ENCODE results near the gene PTPRG. TPM values are rescaled to one million over a fixed set of nuclear protein-coding genes. Genes with fewer than 3 reads are reported as not detected.

PTPRG gene
- polyA plus RNA-seq, 1 donor (not counting 4 experiments of a cell fraction or from before 2014, with no cell fraction given), result 12.1 TPM

GRCh38 chr3:61790411-61790810, 229.0 kb downstream of the PTPRG start:
- no peak overlapping the region for H3K4me3 ChIP-seq (ENCODE audit: control insufficient read depth in 2 of 3, extremely low read depth in 1 of 3, insufficient read depth in 2 of 3, low read depth in 1 of 3, low read length in 3 of 3)
- H3K27ac ChIP-seq (ENCODE audit: control insufficient read depth, insufficient read depth, low read length), result no peak overlapping the region
- FAIRE-seq (no peak), DNase-seq (ENCODE audit: low read depth, low spot score) (no peak)
- no peak overlapping the region for H2AFZ ChIP-seq (ENCODE audit: control insufficient read depth, low read length)
- no peak overlapping the region for H3K9ac ChIP-seq (ENCODE audit: control insufficient read depth, extremely low read depth, insufficient read depth, low read length)
- H3K4me1 ChIP-seq (ENCODE audit: control insufficient read depth, extremely low read depth, insufficient read depth, low read length), result no peaks in the 10 kb centered on the region
- no peaks in the 10 kb centered on the region for H3K27me3 ChIP-seq (ENCODE audit: control insufficient read depth, extremely low read depth, insufficient read depth, low read length)
- H3K9me3 ChIP-seq (ENCODE audit: control insufficient read depth, low read depth, low read length), result no peaks in the 10 kb centered on the region
- no peaks in the 10 kb centered on the region for H3K36me3 ChIP-seq (ENCODE audit: control insufficient read depth in 2 of 2, extremely low read depth in 1 of 2, insufficient read depth in 2 of 2, low read length in 2 of 2)
- H3K79me2 ChIP-seq (ENCODE audit: control insufficient read depth, insufficient read depth, low read length), result no peaks in the 10 kb centered on the region
- H4K20me1 ChIP-seq (ENCODE audit: control insufficient read depth, extremely low read depth, insufficient read depth, low read length), result no peaks in the 10 kb centered on the region
- H3K4me2 ChIP-seq (ENCODE audit: control insufficient read depth, extremely low read depth, insufficient read depth, low read depth, low read length), result no peak overlapping the region
- H3K9me1 ChIP-seq (ENCODE audit: control insufficient read depth, extremely low read depth, insufficient read depth, low read length), result no peaks in the 10 kb centered on the region
- TF ChIP-seq EZH2 (IDR thresholded peaks at IDR 0.05; ENCODE audit: low read length) (no peak), CTCF (optimal IDR thresholded peaks at IDR 0.05 in 1 of 3, IDR thresholded peaks at IDR 0.05 in 1 of 3, conservative IDR thresholded peaks at IDR 0.05 in 1 of 3; ENCODE audit: extremely low read depth in 1 of 3, insufficient read depth in 2 of 3, low read length in 3 of 3) (no peak)
- dilution Hi-C loops (cut with MboI; ENCODE audit: extremely low pct_ligation_motif_present, low sequenced_read_pairs), result no loop called here

- FAIRE-seq, result no peak
- no peaks in the 10 kb centered on the region for H3K36me3 ChIP-seq (ENCODE audit: control insufficient read depth in 2 of 2, extremely low read depth in 1 of 2, insufficient read depth in 2 of 2, low read length in 2 of 2)
- dilution Hi-C loops (cut with MboI; ENCODE audit: extremely low pct_ligation_motif_present, low sequenced_read_pairs), result no loop called here
- H2AFZ ChIP-seq (ENCODE audit: control insufficient read depth, low read length), result no peak overlapping the region
- H3K79me2 ChIP-seq (ENCODE audit: control insufficient read depth, insufficient read depth, low read length), result peaks cover 4% of the 10 kb centered on the region
- no peak overlapping the region for H3K4me3 ChIP-seq (ENCODE audit: control insufficient read depth in 2 of 3, extremely low read depth in 1 of 3, insufficient read depth in 2 of 3, low read depth in 1 of 3, low read length in 3 of 3)
- no peak for DNase-seq (ENCODE audit: low read depth, low spot score)
- no peaks in the 10 kb centered on the region for H4K20me1 ChIP-seq (ENCODE audit: control insufficient read depth, extremely low read depth, insufficient read depth, low read length)
- no peaks in the 10 kb centered on the region for H3K27me3 ChIP-seq (ENCODE audit: control insufficient read depth, extremely low read depth, insufficient read depth, low read length)
- no peak overlapping the region for H3K27ac ChIP-seq (ENCODE audit: control insufficient read depth, insufficient read depth, low read length)
- TF ChIP-seq CTCF (optimal IDR thresholded peaks at IDR 0.05 in 1 of 3, IDR thresholded peaks at IDR 0.05 in 1 of 3, conservative IDR thresholded peaks at IDR 0.05 in 1 of 3; ENCODE audit: extremely low read depth in 1 of 3, insufficient read depth in 2 of 3, low read length in 3 of 3) (no peak), EZH2 (IDR thresholded peaks at IDR 0.05; ENCODE audit: low read length) (no peak)
- H3K9me1 ChIP-seq (ENCODE audit: control insufficient read depth, extremely low read depth, insufficient read depth, low read length), result no peaks in the 10 kb centered on the region
- H3K9me3 ChIP-seq (ENCODE audit: control insufficient read depth, low read depth, low read length), result no peaks in the 10 kb centered on the region
- no peak overlapping the region for H3K9ac ChIP-seq (ENCODE audit: control insufficient read depth, extremely low read depth, insufficient read depth, low read length)
- no peak overlapping the region for H3K4me2 ChIP-seq (ENCODE audit: control insufficient read depth, extremely low read depth, insufficient read depth, low read depth, low read length)
- H3K4me1 ChIP-seq (ENCODE audit: control insufficient read depth, extremely low read depth, insufficient read depth, low read length), result no peaks in the 10 kb centered on the region
Observed at GRCh38 chr3:61793056-61793455, 231.7 kb downstream of the PTPRG start.

All from keratinocyte (primary cell).